Lower leg skin (tissue), 3 donors: ENCODE results near the gene VMO1.

ENCODE experiments used
- CTCF ChIP-seq, 3 donors: fragments of 450-650 bp; IDR thresholded peaks; one replicate each; pipeline ENCODE4 v1.5.1; 2016; ENCODE audit warnings: antibody characterized with exemption in 3 of 3, mild to moderate bottlenecking in 3 of 3, moderate library complexity in 2 of 3
- POLR2A ChIP-seq, 2 donors: fragments of 450-650 bp; IDR thresholded peaks; one replicate each; pipeline ENCODE4 v1.6.1; 2016 to 2017; ENCODE audit warnings: antibody characterized with exemption in 2 of 2, mild to moderate bottlenecking in 1 of 2, moderate library complexity in 1 of 2

- no peak for TF ChIP-seq CTCF (IDR thresholded peaks at IDR 0.05)
- no peak for TF ChIP-seq POLR2A (IDR thresholded peaks at IDR 0.05)
Measured at GRCh38 chr17:4796552-4796920, 10.4 kb upstream of the VMO1 start.
